HEK293T (cell line): Measurements from ENCODE around the gene CCP110.
A peak's percentile ranks its signal among the peaks of the same experiment; 100 is the strongest.

Experiments
- CTCF ChIA-PET: fragments of 350-600 bp; formaldehyde crosslinking; extraction: SDS; loops from one replicate; lab custom pipeline; 2021; ENCODE audit warnings: antibody characterized with exemption, inconsistent platforms; lab: Yijun Ruan, JAX
- POLR2A ChIA-PET: fragments of 350-600 bp; formaldehyde crosslinking; extraction: SDS; loops from one replicate; lab custom pipeline; 2020; ENCODE audit warnings: antibody characterized with exemption, inconsistent platforms; lab: Yijun Ruan, JAX
- DNase-seq: peaks from one replicate; pipeline ENCODE4 v3.0.0; 2012; ENCODE audit warnings: mixed read lengths; ENCODE audit errors: extremely low spot score
- ARNT ChIP-seq: fragments of 450-650 bp; IDR thresholded peaks from 2 replicates; pipeline ENCODE4 v1.6.1; 2017; ENCODE audit warnings: mild to moderate bottlenecking
- BHLHE40 ChIP-seq: fragments of 450-650 bp; IDR thresholded peaks from 2 replicates; pipeline ENCODE4 v1.6.1; 2016; ENCODE audit warnings: mild to moderate bottlenecking, moderate library complexity, borderline replicate concordance
- CTBP1 ChIP-seq: fragments of 450-650 bp; IDR thresholded peaks from 2 replicates; pipeline ENCODE4 v1.6.1; 2016; ENCODE audit warnings: borderline replicate concordance
- ELF4 ChIP-seq: fragments of 450-650 bp; IDR thresholded peaks from 2 replicates; pipeline ENCODE4 v1.6.1; 2017; ENCODE audit warnings: antibody characterized with exemption
- FOXA1 ChIP-seq: fragments of 450-650 bp; IDR thresholded peaks from 2 replicates; pipeline ENCODE4 v1.6.1; 2016; ENCODE audit warnings: mild to moderate bottlenecking
- FOXK2 ChIP-seq: fragments of 450-650 bp; IDR thresholded peaks from 2 replicates; pipeline ENCODE4 v1.6.1; 2016; ENCODE audit warnings: mild to moderate bottlenecking
- FOXM1 ChIP-seq: fragments of 450-650 bp; IDR thresholded peaks from 2 replicates; pipeline ENCODE4 v1.6.1; 2017; ENCODE audit warnings: mild to moderate bottlenecking, borderline replicate concordance
- HDGF ChIP-seq: fragments of 450-650 bp; IDR thresholded peaks from 2 replicates; pipeline ENCODE4 v1.6.1; 2017; ENCODE audit warnings: antibody characterized with exemption, borderline replicate concordance
- L3MBTL2 ChIP-seq: fragments of 450-650 bp; conservative IDR thresholded peaks from 2 replicates; pipeline ENCODE4 v1.6.1; 2016; ENCODE audit warnings: mild to moderate bottlenecking
- LEF1 ChIP-seq: fragments of 450-650 bp; IDR thresholded peaks from 2 replicates; pipeline ENCODE4 v1.6.1; 2017; ENCODE audit warnings: mild to moderate bottlenecking, borderline replicate concordance
- NFRKB ChIP-seq: fragments of 450-650 bp; IDR thresholded peaks from 2 replicates; pipeline ENCODE4 v1.6.1; 2016; ENCODE audit warnings: mild to moderate bottlenecking, moderate library complexity
- SP1 ChIP-seq: fragments of 450-650 bp; IDR thresholded peaks from 2 replicates; pipeline ENCODE4 v1.6.1; 2017
- SUZ12 ChIP-seq: fragments of 450-650 bp; IDR thresholded peaks from 2 replicates; pipeline ENCODE4 v1.6.1; 2016; ENCODE audit warnings: mild to moderate bottlenecking
- TARDBP ChIP-seq: fragments of 450-650 bp; IDR thresholded peaks from 2 replicates; pipeline ENCODE4 v1.6.1; 2016
- ZNF384 ChIP-seq: fragments of 450-650 bp; IDR thresholded peaks from 2 replicates; pipeline ENCODE4 v1.6.1; 2016
- TF ChIP-seq, protein P1 (sequence below): fragments of 450-650 bp; IDR thresholded peaks from 2 replicates; pipeline ENCODE4 v1.6.1; 2016

The CCP110 gene

GRCh38 chr16:19523559-19524355, at the start of gene CCP110:
CCP110 (plus strand) TSS chr16:19523942; CDS start chr16:19527882, 3,940 bp downstream.
- ChIA-PET CTCF (interaction anchor here (0.6 to 1.4 kb wide), 2 partner anchors 51 to 135 kb away, joined by 3 read pairs; no protein-coding TSS in a partner anchor), POLR2A (interaction anchor here (0.7 to 1.6 kb wide), 8 partner anchors 10 to 733 kb away, joined by 3 to 6 read pairs (median 4); partner anchors contain the start of genes RPS15A and VPS35L)
- DNase-seq, result peak; percentile 87
- TF ChIP-seq L3MBTL2 (no peak), CTBP1 (no peak), SUZ12 (peak; percentile 59; the same call in 1 of the 2 replicates), ELF4 (peak; percentile 83), ARNT (no peak)

GRCh38 chr16:19474617-19475016, 49.1 kb upstream of the CCP110 start:
- TF ChIP-seq, protein P1, sequence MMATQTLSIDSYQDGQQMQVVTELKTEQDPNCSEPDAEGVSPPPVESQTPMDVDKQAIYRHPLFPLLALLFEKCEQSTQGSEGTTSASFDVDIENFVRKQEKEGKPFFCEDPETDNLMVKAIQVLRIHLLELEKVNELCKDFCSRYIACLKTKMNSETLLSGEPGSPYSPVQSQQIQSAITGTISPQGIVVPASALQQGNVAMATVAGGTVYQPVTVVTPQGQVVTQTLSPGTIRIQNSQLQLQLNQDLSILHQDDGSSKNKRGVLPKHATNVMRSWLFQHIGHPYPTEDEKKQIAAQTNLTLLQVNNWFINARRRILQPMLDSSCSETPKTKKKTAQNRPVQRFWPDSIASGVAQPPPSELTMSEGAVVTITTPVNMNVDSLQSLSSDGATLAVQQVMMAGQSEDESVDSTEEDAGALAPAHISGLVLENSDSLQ, result no peak
- ChIA-PET POLR2A (no interaction called here), CTCF (no interaction called here)
- DNase-seq, result no peak

GRCh38 chr16:19478505-19478904, 45.2 kb upstream of the CCP110 start:
- POLR2A ChIA-PET, result no interaction called here
- TF ChIP-seq L3MBTL2 (no peak), ARNT (no peak), TARDBP (no peak), FOXM1 (no peak), BHLHE40 (no peak), ELF4 (no peak), FOXK2 (no peak), FOXA1 (no peak), LEF1 (no peak), SUZ12 (no peak), NFRKB (no peak), HDGF (no peak), SP1 (no peak), CTBP1 (no peak), ZNF384 (no peak)
- TF ChIP-seq, protein P1, result no peak
- DNase-seq, result no peak
- CTCF ChIA-PET, result no interaction called here

- no peak for TF ChIP-seq BHLHE40
- no peak for DNase-seq
- ChIA-PET POLR2A (no interaction called here), CTCF (no interaction called here)
Measured at GRCh38 chr16:19479302-19479721, 44.4 kb upstream of the CCP110 start.

GRCh38 chr16:19481296-19481695, 42.4 kb upstream of the CCP110 start:
- no peak for DNase-seq
- POLR2A ChIA-PET, result no interaction called here
- TF ChIP-seq HDGF (no peak), LEF1 (no peak), FOXA1 (no peak), CTBP1 (no peak), SUZ12 (no peak), ZNF384 (no peak), TARDBP (no peak), FOXM1 (no peak), ARNT (no peak), ELF4 (no peak)
- TF ChIP-seq, protein P1, result no peak
- CTCF ChIA-PET, result no interaction called here

DNA sequence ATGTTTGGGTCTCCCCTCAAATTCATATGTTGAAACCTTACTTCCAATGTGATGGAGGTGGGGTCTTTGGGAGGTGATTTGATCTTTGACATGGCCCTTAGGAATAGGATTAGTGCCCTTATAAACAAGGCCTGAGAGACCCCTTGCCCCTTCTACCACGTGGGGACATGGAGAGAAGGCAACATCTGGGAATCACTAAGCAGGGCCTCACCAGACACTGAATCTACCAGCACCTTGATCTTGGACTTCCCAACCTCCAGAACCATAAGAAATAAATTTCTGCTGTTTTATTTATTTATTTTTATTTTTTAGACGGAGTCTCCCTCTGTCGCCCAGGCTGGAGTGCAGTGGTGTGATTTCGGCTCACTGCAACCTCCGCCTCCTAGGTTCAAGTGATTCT, 42.0 kb upstream of the CCP110 start:
- ChIA-PET CTCF (no interaction called here), POLR2A (no interaction called here)
- DNase-seq, result no peak

More for the DNA sequence above, 42.0 kb upstream of the CCP110 start:
- TF ChIP-seq FOXA1, result no peak
- no peak for TF ChIP-seq ZNF384
- TF ChIP-seq FOXM1, result no peak
- TF ChIP-seq L3MBTL2, result no peak
- TF ChIP-seq HDGF, result no peak
- TF ChIP-seq, protein P1, result no peak
- no peak for TF ChIP-seq SUZ12
- no peak for TF ChIP-seq TARDBP
- TF ChIP-seq BHLHE40, result no peak
- TF ChIP-seq NFRKB, result no peak
- no peak for TF ChIP-seq ELF4
- TF ChIP-seq CTBP1, result no peak
- TF ChIP-seq FOXK2, result no peak
- TF ChIP-seq SP1, result no peak
- TF ChIP-seq LEF1, result no peak
- TF ChIP-seq ARNT, result no peak
